GM18526 (cell line): ENCODE results near the gene G6PC3.

Experiments used
- POLR2A ChIP-seq: IDR thresholded peaks from 3 replicates; pipeline ENCODE4 v1.6.1; 2011; ENCODE audit not compliant: insufficient read length; ENCODE audit errors: extremely low read depth

G6PC3 gene

GRCh38 chr17:44091200-44091997 lies 20.9 kb downstream of the G6PC3 start:
- TF ChIP-seq POLR2A, result no peak

- TF ChIP-seq POLR2A, result no peak
Measured at GRCh38 chr17:44092051-44092450, 21.5 kb downstream of the G6PC3 start.

- TF ChIP-seq POLR2A, result no peak
Measured at GRCh38 chr17:44093231-44093900, 22.8 kb downstream of the G6PC3 start.

GRCh38 chr17:44094701-44095387 lies 24.3 kb downstream of the G6PC3 start:
- no peak for TF ChIP-seq POLR2A

- no peak for TF ChIP-seq POLR2A
Measured at GRCh38 chr17:44095388-44095646, 24.8 kb downstream of the G6PC3 start.

- TF ChIP-seq POLR2A, result no peak
Measured at GRCh38 chr17:44095647-44096496, 25.3 kb downstream of the G6PC3 start.

GRCh38 chr17:44097110-44097958 lies 26.8 kb downstream of the G6PC3 start:
- TF ChIP-seq POLR2A, result no peak

- no peak for TF ChIP-seq POLR2A
Measured at GRCh38 chr17:44102849-44103622, 32.5 kb downstream of the G6PC3 start.

GRCh38 chr17:44105483-44105882 lies 34.9 kb downstream of the G6PC3 start:
- no peak for TF ChIP-seq POLR2A

GRCh38 chr17:44105941-44106340 lies 35.4 kb downstream of the G6PC3 start:
- no peak for TF ChIP-seq POLR2A

GRCh38 chr17:44106801-44107200 lies 36.3 kb downstream of the G6PC3 start:
- no peak for TF ChIP-seq POLR2A

GRCh38 chr17:44108440-44109311 lies 38.1 kb downstream of the G6PC3 start:
- TF ChIP-seq POLR2A, result no peak

- TF ChIP-seq POLR2A, result no peak
Measured at GRCh38 chr17:44109312-44109630, 38.7 kb downstream of the G6PC3 start.
